ENCODE results near the gene RUVBL2.

The RUVBL2 gene

GRCh38 chr19:48986211-48986610, 7.5 kb upstream of the RUVBL2 start:
- no peak for DNase-seq (ENCODE audit: extremely low spot score, insufficient read length, low read depth)
- FAIRE-seq: no peak

- FAIRE-seq: no peak
- no peak for DNase-seq (ENCODE audit: extremely low spot score, insufficient read length, low read depth)
Observed at GRCh38 chr19:48987323-48987722, 6.4 kb upstream of the RUVBL2 start.

- FAIRE-seq (no peak), DNase-seq (ENCODE audit: extremely low spot score, insufficient read length, low read depth) (no peak)
Observed at GRCh38 chr19:48988286-48988685, 5.4 kb upstream of the RUVBL2 start.

GRCh38 chr19:48988860-48989259, 4.8 kb upstream of the RUVBL2 start:
- no peak for FAIRE-seq

GRCh38 chr19:48989701-48990291, 3.9 kb upstream of the RUVBL2 start:
- no peak for DNase-seq (ENCODE audit: extremely low spot score, insufficient read length, low read depth)
- no peak for FAIRE-seq

More at GRCh38 chr19:48988860-48989259, 4.8 kb upstream of the RUVBL2 start:
- no peak for DNase-seq (ENCODE audit: extremely low spot score, insufficient read length, low read depth)

GRCh38 chr19:48990400-48990799, 3.3 kb upstream of the RUVBL2 start:
- DNase-seq (ENCODE audit: extremely low spot score, insufficient read length, low read depth): no peak
- no peak for FAIRE-seq

- DNase-seq (ENCODE audit: extremely low spot score, insufficient read length, low read depth) (no peak), FAIRE-seq (no peak)
Observed at GRCh38 chr19:48991011-48991609, 2.6 kb upstream of the RUVBL2 start.

- no peak for DNase-seq (ENCODE audit: extremely low spot score, insufficient read length, low read depth)
- no peak for FAIRE-seq
Observed at GRCh38 chr19:48991873-48992580, 1.7 kb upstream of the RUVBL2 start.

- DNase-seq (ENCODE audit: extremely low spot score, insufficient read length, low read depth): no peak
- FAIRE-seq: no peak
Observed at GRCh38 chr19:48992581-48993174, 1.0 kb upstream of the RUVBL2 start.

GRCh38 chr19:48994035-48994386, 324 bp downstream of the RUVBL2 start:
- FAIRE-seq (no peak), DNase-seq (ENCODE audit: extremely low spot score, insufficient read length, low read depth) (no peak)

GRCh38 chr19:48997972-48998371, 4.3 kb downstream of the RUVBL2 start:
- no peak for DNase-seq (ENCODE audit: extremely low spot score, insufficient read length, low read depth)
- FAIRE-seq: no peak

- FAIRE-seq (peak; percentile 52), DNase-seq (ENCODE audit: extremely low spot score, insufficient read length, low read depth) (no peak)
Observed at GRCh38 chr19:48999481-49000325, 6.0 kb downstream of the RUVBL2 start.

- DNase-seq (ENCODE audit: extremely low spot score, insufficient read length, low read depth): no peak
- FAIRE-seq: no peak
Observed at GRCh38 chr19:49004133-49004532, 10.4 kb downstream of the RUVBL2 start.

GRCh38 chr19:49004964-49005614, 11.4 kb downstream of the RUVBL2 start:
- DNase-seq (ENCODE audit: extremely low spot score, insufficient read length, low read depth) (no peak), FAIRE-seq (no peak)

GRCh38 chr19:49006905-49007304, 13.2 kb downstream of the RUVBL2 start:
- DNase-seq (ENCODE audit: extremely low spot score, insufficient read length, low read depth) (no peak), FAIRE-seq (no peak)

- DNase-seq (ENCODE audit: extremely low spot score, insufficient read length, low read depth) (no peak), FAIRE-seq (no peak)
Observed at GRCh38 chr19:49009828-49010227, 16.1 kb downstream of the RUVBL2 start.

GRCh38 chr19:49010453-49010852, 16.8 kb downstream of the RUVBL2 start:
- DNase-seq (ENCODE audit: extremely low spot score, insufficient read length, low read depth) (no peak), FAIRE-seq (no peak)

- no peak for DNase-seq (ENCODE audit: extremely low spot score, insufficient read length, low read depth)
- FAIRE-seq: no peak
Observed at GRCh38 chr19:49011194-49011593, 17.5 kb downstream of the RUVBL2 start.

GRCh38 chr19:49014123-49014869, 20.6 kb downstream of the RUVBL2 start:
- DNase-seq (ENCODE audit: extremely low spot score, insufficient read length, low read depth) (no peak), FAIRE-seq (no peak)
